ENCODE measurements around the gene KDM4B. TPM values are rescaled to one million over a fixed set of nuclear protein-coding genes. Genes with fewer than 3 reads are reported as not detected.
"Not testable (repeated sequence)": the region's sequence is repeated elsewhere in the genome, so short reads cannot be mapped to it uniquely, and the experiment has no call there.

The KDM4B gene
- total RNA-seq, 4 donors from 2014 or later = 14.0 to 39.9 (median 19.5) TPM

DNA sequence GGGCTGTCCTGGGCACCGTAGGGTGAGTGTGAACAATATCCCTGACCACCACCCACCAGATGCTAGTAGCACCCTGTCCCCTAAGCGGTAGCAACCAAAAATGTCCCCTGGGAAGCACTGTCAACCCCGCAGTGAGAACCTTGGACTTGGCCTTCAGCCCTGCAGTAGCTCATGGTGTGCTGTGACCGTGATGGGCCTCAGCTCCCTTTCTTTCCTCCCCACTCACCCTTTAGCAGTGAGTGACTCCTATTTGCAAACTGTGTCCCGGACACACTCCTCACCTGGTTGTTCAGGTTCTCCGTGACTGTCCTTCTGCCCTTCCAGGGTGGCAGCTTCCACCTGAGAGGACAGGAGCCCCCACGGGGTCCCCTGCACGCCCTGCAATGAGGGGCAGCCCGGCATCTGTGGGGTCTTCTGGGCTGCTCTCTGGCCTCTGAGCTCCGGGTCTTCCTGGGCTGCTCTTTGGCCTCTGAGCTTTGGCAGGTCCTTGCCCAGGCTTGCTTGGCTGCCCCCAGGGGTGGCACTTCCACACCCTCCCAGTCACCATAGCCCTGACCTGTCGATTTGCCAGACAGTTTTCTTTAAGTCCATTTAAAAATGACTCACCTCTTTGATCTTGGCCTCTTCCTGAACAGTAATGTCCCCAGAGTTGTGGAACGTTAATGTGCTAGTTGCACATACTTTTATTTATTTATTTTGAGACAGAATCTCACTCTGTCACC, 3.8 kb downstream of the KDM4B start:
- intact Hi-C loops (cut with DNase I) = no loop called here
- Histone ChIP-seq H3K27me3 (no peaks in the 10 kb centered on the region), H3K9me3 (no peaks in the 10 kb centered on the region), H3K27ac (peak overlapping the region; percentile 85 to 92 (median 91)), H3K4me1 (peaks cover 60 to 91% (median 60%) of the 10 kb centered on the region in 3 donors), H3K4me3 (peak overlapping the region in 3 of 4 donors; percentile 24 to 76 (median 24)), H3K36me3 (no peaks in the 10 kb centered on the region)
- TF ChIP-seq, protein P1, sequence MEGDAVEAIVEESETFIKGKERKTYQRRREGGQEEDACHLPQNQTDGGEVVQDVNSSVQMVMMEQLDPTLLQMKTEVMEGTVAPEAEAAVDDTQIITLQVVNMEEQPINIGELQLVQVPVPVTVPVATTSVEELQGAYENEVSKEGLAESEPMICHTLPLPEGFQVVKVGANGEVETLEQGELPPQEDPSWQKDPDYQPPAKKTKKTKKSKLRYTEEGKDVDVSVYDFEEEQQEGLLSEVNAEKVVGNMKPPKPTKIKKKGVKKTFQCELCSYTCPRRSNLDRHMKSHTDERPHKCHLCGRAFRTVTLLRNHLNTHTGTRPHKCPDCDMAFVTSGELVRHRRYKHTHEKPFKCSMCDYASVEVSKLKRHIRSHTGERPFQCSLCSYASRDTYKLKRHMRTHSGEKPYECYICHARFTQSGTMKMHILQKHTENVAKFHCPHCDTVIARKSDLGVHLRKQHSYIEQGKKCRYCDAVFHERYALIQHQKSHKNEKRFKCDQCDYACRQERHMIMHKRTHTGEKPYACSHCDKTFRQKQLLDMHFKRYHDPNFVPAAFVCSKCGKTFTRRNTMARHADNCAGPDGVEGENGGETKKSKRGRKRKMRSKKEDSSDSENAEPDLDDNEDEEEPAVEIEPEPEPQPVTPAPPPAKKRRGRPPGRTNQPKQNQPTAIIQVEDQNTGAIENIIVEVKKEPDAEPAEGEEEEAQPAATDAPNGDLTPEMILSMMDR (IDR thresholded peaks at IDR 0.05) = no peak
- TF ChIP-seq POLR2A (IDR thresholded peaks at IDR 0.05) = no peak
- 14 to 43% methylated on average over 8 of the region's 12 CpGs for WGBS, 2 donors
- DNase-seq = no peak

DNA sequence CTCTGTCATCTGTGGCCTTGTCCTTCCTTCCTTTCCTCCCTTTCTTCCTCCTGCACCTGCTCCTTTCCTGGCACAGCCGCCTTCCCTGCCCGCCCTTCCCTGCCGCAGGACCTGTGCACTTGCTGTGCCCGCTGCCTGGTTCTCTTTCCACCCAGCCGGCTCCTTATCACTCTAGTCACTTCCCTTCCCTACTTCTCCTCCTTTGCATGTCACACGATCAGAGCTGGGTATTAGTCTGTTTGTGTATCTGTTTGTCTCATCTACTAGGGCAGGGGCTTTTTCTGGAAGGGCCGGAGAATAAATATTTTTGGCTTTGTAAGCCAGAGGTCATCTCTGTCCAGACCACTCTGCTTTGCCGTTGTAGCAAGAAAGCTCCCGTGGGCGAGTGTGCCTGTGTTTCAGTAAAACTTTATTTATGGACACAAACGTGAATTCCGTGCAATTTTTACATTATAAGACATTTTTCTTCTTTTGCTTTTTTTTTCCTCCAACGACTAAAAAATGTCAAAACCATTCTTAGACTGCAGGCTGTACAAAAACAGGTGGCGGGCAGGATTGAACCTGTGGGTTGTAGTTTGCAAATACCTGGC, 6.1 kb downstream of the KDM4B start:
- Histone ChIP-seq H3K36me3 (peaks cover 0 to 5% (median 0%) of the 10 kb centered on the region in 3 donors), H3K9me3 (no peaks in the 10 kb centered on the region), H3K4me1 (peaks cover 53 to 100% (median 69%) of the 10 kb centered on the region in 3 donors), H3K4me3 (no peak overlapping the region), H3K27me3 (no peaks in the 10 kb centered on the region), H3K27ac (peak overlapping the region in 3 of 4 donors; percentile 83 to 93 (median 92))
- intact Hi-C loops (cut with DNase I) = no loop called here
- no peak for DNase-seq
- TF ChIP-seq, protein P1 (IDR thresholded peaks at IDR 0.05) = no peak
- TF ChIP-seq POLR2A (IDR thresholded peaks at IDR 0.05) = no peak
- 61 to 70% methylated on average over 14 of the region's 14 CpGs for WGBS, 2 donors

DNA sequence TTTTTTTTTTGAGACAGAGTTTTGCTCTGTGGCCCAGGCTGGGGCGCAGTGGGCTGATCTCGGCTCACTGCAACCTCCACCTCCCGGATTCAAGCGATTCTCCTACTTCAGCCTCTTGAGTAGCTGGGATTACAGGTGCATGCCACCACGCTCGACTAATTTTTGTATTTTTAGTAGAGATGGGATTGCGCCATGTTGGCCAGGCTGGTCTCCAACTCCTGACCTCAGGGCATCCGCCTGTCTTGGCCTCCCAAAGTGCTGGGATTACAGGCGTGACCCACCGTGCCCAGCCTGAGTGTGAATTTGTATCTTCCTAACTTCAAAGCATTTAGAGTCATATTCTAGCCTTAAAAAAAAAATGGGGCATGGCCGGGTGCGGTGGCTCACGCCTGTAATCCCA, 6.7 kb downstream of the KDM4B start:
- H3K9me3 ChIP-seq; intact Hi-C loops (cut with DNase I); DNase-seq; H3K4me3 ChIP-seq; H3K27me3 ChIP-seq; H3K36me3 ChIP-seq: not testable (repeated sequence)
- Histone ChIP-seq H3K27ac (peak overlapping the region; percentile 83 to 93 (median 90)), H3K4me1 (peaks cover 49 to 99% (median 65%) of the 10 kb centered on the region in 3 donors)
- WGBS, 2 donors = 62 to 84% methylated on average over 8 to 13 of the region's 13 CpGs

DNA sequence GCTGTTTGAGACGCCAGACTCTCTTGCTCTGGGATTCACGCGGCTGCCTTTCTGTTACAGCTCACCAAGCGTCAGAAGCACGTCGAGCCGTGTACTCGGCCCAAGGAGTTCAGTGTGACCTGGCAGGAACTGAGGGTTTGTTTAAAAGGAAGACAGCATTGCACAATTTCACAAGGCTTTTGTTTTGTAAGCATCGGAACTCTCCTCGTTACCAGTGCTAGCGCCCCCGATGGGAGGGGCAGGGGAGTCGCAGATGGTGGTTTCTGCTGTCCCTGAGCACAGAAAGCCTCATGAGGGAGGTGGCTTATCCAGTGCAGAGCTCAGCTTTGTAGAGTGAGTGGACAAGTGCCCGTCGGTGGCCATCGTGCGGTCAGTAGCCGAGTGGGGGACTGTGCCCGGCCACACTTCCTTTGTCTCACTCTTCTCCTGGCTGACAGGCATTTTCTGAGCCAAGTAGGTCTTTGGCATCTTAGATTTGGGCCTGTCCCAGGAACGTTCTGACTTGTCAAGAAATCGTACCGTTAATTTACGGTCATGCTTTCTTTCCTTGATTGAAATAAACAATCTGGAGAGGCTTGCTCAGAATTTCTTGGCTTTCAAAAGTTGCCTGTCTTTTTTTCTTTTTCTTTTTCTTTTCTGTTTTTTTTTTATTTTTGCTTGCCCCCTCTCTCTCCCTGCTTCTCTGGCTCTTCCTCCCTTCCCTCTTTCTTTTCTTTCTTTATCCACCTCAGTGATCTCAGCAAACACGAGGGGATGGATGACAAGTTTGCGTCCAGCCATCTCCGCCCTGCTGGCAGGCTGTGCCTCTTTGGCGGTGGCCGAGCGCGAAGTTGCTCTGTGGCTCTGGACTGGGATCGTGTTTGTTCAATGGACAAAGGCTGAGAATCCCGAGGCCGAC, 7.7 kb downstream of the KDM4B start:
- DNase-seq = peak; percentile 38
- WGBS, 2 donors = 17 to 34% methylated on average over 22 to 27 of the region's 33 CpGs
- no peaks in the 10 kb centered on the region for H3K27me3 ChIP-seq
- intact Hi-C loops (cut with DNase I) = no loop called here
- TF ChIP-seq POLR2A (IDR thresholded peaks at IDR 0.05) = peak in 2 of 4 donors; percentile 57 to 62
- TF ChIP-seq, protein P1 (IDR thresholded peaks at IDR 0.05) = peak in 5 of 6 experiments; percentile 27 to 55 (median 39)
- H3K36me3 ChIP-seq = peaks cover 0 to 5% (median 0%) of the 10 kb centered on the region in 3 donors
- peaks cover 38 to 98% (median 58%) of the 10 kb centered on the region in 3 donors for H3K4me1 ChIP-seq
- H3K27ac ChIP-seq = peak overlapping the region; percentile 83 to 93 (median 90)
- peak overlapping the region in 3 of 4 donors; percentile 9 to 51 (median 25) for H3K4me3 ChIP-seq
- no peaks in the 10 kb centered on the region for H3K9me3 ChIP-seq

DNA sequence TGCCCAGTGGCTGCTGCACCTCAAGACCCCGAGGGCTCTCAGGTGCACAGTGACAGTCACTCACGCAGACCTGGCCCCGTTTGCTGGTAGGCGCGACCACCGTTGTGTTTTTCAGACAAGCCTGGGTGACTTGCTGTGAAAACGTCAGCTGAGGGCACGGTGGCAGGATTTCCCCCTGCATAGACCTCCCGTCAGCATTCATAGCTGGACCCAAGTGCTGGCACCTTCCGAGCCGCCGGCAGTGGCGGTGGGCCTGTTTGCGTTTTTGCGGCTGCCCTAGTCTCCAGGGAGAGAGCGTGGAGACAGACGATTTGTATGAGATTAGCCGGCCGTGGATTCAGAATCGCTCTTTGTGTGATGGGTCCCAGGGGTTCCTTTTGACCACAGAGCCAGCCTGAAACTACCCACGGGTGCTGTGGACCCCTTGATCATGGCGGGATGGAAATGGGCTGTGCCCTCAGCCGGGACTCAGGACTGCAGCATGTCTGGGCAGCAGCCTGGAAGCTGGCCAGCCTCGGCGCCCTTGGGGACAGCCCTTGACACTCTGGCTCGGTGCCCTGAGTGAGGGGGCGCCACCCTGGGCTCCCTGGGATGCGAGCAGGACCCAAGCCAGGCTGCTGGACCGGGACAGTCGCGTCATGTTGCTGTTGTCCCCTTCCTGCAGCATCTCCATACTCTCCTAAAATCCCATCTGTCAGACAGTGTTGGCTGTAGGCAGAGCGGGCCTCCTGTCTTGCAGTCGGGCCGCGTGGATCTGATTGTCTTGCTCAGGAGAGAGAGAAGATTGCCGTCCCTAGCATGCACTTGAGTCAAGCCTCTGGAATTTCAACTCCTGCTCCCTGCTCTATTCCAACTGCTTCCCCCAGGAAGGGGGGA, 8.6 kb downstream of the KDM4B start:
- H3K36me3 ChIP-seq = peaks cover 0 to 5% (median 0%) of the 10 kb centered on the region in 3 donors
- WGBS, 2 donors = 40 to 52% methylated on average over 13 to 27 of the region's 36 CpGs
- intact Hi-C loops (cut with DNase I) = no loop called here
- peak in 1 of 4 donors; percentile 36 for TF ChIP-seq POLR2A (IDR thresholded peaks at IDR 0.05)
- TF ChIP-seq, protein P1 (IDR thresholded peaks at IDR 0.05) = no peak
- H3K4me1 ChIP-seq = peaks cover 29 to 91% (median 50%) of the 10 kb centered on the region in 3 donors
- no peak for DNase-seq
- peak overlapping the region; percentile 83 to 93 (median 90) for H3K27ac ChIP-seq
- no peaks in the 10 kb centered on the region for H3K9me3 ChIP-seq
- H3K27me3 ChIP-seq = no peaks in the 10 kb centered on the region
- peak overlapping the region in 3 of 4 donors; percentile 9 to 37 (median 25) for H3K4me3 ChIP-seq
